ENCODE measurements around the gene CLEC7A.

- no peak for TF ChIP-seq REST (IDR thresholded peaks at IDR 0.05; ENCODE audit: insufficient read depth in 1 of 2, low read depth in 2 of 2, low read length in 2 of 2)
- TF ChIP-seq POLR2AphosphoS5 (IDR thresholded peaks at IDR 0.05; ENCODE audit: low read depth, low read length) = no peak
- no peak for TF ChIP-seq TAF1 (IDR thresholded peaks at IDR 0.05; ENCODE audit: borderline replicate concordance, insufficient read depth, low read length)
- TF ChIP-seq SIN3A (IDR thresholded peaks at IDR 0.05; ENCODE audit: borderline replicate concordance, insufficient read depth, low read length) = no peak
- TF ChIP-seq FOXP2 (optimal IDR thresholded peaks at IDR 0.05; ENCODE audit: borderline replicate concordance, extremely low read depth, extremely low read length, insufficient read depth) = no peak
Measured at GRCh38 chr12:10088031-10088430, 42.0 kb downstream of the CLEC7A start.

Measured in PFSK-1 (cell line).